T-helper 2 cell (primary cell): Measurements from ENCODE around the gene WBP1L.
"Not testable (repeated sequence)": the region's sequence is repeated elsewhere in the genome, so short reads cannot be mapped to it uniquely, and the experiment has no call there.

Experiments used
- DNase-seq, 5 experiments: peaks; one replicate each; pipeline versions ENCODE4 v3.0.0 to v3.0.0-alpha.2; 2012 to 2022

WBP1L gene

DNA sequence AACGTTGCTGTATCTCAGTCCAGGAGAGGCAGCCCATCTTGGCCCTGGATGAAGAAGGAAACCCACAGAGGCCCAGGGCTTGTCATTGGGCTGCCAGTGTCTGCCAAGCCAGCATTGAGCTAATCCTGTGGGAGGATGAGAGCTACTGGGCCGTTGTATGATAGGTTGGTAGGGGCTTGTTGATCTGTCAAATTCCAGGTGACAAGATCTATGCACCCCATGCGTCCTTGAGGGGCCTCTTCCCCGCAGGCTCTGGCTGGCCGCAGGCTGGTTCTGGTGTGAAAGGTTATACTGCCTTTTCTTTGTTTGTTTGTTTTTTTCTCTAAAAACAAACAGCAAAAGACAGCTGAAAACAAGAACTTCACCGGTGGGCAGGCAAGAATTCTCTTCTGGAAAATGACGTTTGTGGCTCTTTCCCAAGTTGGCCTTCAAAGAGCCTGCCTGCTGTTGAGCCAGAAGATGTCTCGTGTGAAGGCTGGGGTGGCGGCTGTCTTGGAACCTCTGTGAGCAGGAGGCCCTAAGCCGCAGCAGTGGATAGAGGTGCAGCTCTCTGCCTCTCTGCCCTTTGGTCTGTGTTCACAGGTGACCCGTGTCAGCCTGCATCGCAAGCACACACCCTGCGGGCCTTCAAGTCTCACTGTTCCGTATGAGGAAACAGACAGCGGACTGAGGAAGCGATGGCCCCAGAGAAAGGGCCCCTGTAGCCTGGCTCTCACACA, 70.1 kb downstream of the WBP1L start:
- DNase-seq: no peak

DNA sequence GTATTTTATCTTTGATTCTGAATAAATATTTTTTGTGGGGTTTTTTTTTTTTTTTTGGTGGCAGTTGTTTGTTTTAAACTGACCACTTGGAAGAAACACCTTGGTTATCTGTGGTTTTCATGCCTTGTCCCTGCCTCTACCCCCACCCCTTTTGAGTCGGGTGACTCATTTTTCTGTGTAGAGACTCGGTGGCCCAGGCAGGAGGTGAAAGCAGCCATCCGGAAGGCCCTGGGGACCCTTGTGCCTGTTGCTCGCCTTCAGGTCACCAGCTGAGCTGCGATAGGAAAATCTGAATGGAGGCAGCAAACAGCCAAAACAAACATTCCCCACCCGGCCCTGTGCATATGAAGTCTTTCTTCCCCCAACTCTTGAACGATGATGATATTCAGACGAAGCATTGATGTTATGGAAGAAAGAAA, 70.7 kb downstream of the WBP1L start:
- DNase-seq: no peak

DNA sequence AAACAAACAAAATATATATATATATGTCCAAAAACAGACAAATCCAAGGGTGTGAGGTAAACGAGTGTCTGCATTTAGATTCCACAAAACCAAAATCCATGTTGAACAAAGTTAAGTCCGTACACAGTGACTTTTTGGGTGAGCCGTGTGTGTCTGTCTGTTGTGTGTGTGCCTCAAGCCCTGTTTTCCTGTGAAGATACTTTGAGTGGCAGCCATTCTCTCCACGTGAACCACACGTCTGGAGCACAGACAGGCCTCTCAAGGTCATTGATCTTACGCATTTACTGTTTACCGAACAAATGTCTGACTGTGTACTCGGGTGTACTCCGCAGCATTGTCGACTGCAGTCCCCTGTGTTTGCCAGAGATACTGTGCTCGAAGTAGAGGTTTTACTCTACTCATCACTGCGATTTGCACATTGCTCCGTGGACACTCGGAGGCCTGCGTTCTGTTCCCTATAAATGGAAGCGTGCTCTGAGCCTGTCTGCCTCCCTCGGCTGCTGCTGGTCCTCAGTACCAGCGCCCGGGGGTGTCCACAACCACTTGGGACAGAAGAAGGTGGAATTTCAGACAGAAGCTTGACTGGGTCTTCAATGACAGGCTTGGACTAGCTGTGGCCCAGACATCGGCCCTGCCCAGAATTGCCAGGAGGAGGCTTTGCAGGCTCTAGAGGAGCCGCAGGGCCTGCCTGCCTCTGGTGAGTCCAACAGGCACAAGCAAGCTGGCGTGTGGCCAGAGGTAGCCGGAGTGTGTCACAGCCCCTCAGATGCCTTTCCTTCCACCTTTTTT, 71.3 kb downstream of the WBP1L start:
- DNase-seq: no peak

- no peak for DNase-seq
These were observed 72.2 kb downstream of the WBP1L start for GRCh38 chr10:102815790-102816549.

GRCh38 chr10:102817175-102817574, 73.4 kb downstream of the WBP1L start:
- no peak for DNase-seq

- DNase-seq: no peak
These were observed 75.3 kb downstream of the WBP1L start for GRCh38 chr10:102819054-102819453.

DNA sequence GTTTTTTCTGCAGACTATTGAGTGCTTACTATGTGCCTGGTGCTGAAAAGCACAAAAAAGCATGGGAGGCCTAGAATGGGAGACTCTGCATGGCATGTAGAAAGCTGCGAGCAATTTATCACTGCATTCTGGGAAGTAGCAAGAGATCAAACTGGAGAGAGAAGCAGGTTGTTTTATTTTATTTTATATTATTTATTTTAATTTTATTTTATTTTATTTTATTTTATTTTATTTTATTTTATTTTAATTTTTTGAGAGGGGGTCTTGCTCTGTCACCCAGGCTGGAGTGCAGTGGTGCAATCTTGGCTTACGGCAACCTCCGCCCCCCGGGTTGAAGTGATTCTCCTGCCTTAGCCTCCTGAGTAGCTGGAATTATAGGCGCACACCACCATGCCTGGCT, 76.3 kb downstream of the WBP1L start:
- not testable (repeated sequence) for DNase-seq

DNA sequence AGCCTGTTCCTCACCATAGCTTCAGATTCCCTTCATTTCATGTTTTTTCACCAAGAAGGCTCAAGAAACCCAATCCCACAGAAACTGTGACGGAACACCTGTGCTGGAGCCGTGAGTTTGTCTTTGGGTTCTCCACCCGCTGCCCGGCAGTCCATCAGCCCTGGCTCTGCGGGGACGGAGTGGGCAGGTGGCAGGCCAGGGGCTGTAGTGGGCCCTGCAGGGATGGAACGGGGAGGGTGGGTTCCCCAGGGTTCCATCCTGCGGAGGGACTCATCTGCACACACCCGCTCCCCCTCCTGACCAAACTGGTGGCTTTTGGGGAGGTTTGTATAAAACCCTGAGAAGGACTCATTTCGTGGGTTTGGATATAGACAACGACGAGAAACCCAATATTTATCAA, 78.5 kb downstream of the WBP1L start:
- no peak for DNase-seq

DNA sequence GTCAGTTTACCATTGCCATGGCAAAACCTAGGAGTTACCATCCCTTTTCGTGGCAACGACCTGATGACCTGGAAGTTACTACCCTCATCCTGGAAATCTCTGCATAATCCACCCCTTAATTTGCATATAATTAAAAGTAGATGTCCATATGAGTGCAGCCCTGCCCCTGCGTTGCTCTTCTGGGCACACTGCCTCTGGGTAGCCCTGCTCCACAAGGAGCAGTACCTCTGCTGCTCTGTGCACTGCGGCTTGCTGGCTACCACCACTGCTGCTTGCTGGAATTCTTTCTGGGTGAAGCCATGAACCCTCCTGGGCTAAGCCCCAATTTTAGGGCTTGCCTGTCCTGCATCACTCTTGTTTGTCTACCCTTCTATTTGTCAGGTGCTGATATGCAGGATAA, 80.9 kb downstream of the WBP1L start:
- DNase-seq: no peak

GRCh38 chr10:102826148-102826796, 82.5 kb downstream of the WBP1L start:
- DNase-seq: no peak

DNA sequence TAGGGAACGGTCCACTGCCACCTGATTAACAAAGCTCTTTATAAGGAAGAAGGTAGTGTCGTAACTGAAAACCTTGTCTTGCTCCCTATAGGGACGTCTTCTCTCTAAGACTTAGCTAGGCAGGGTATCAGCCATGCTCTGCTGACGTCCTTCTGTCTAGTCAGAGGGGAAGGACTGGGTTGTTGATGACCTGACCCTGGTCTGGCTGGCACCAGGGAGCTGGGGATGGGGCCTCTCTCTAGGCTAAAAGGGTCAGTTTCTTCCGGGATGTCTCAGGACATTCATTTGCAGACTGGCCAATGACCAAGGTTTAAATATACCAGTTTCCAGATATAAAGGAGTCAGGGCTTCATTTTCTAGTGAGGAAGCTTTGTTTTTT, 83.8 kb downstream of the WBP1L start:
- no peak for DNase-seq

GRCh38 chr10:102831322-102832071, 87.7 kb downstream of the WBP1L start:
- DNase-seq: no peak

- DNase-seq: no peak
These were observed 88.5 kb downstream of the WBP1L start for GRCh38 chr10:102832248-102832647.

GRCh38 chr10:102832987-102833386, 89.2 kb downstream of the WBP1L start:
- no peak for DNase-seq

DNA sequence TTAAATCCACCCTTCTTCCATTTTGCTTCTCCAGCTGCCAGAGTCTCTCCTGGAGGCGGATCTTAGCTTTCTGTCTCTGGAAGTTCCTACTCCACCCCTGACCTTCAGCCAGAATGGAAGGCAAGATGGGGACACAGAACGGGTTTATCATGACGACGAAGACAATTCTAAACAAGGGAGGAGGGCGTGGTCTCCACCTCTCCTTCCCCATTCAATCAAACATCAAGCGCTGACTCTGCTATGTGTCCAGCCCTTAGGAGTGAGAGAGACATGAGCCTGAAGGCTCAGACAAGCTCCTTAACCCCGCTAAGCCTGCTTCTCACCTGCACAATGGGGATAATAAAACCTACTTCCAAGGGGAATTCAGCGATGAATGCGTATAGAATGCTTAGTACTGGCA, 90.4 kb downstream of the WBP1L start:
- DNase-seq: no peak

DNA sequence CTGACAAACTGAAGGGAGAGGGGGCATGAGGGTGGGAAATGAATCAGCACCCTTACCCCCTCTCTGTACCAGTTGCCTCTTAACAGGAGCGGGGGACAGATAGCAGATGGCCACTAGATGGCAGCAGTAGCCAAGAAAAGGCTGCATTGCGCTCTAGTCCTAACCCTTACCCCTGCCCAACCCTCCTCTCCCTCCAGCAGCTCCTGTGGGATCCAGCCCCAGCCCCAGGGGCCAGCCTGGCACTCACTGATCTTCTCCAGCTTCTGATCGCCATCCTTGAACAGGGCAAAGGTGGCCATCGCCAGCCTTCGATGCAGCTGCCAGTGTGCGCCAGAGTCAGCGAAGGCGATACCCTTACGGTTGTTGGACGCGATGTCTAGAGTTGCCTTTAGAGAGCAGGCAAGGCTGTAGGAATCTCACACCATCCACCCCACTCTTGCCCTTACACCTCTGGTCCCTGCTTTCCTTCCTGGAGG, 91.3 kb downstream of the WBP1L start:
- peak; percentile 33 to 73 (median 62) for DNase-seq

- DNase-seq: no peak
These were observed 93.5 kb downstream of the WBP1L start, which contains the start of gene CYP17A1 for GRCh38 chr10:102837230-102837721. Gene CYP17A1 (minus strand): TSS chr10:102837413. CDS start chr10:102837361, 52 bp downstream.

- not testable (repeated sequence) for DNase-seq
These were observed 94.7 kb downstream of the WBP1L start for GRCh38 chr10:102838276-102838927.

DNA sequence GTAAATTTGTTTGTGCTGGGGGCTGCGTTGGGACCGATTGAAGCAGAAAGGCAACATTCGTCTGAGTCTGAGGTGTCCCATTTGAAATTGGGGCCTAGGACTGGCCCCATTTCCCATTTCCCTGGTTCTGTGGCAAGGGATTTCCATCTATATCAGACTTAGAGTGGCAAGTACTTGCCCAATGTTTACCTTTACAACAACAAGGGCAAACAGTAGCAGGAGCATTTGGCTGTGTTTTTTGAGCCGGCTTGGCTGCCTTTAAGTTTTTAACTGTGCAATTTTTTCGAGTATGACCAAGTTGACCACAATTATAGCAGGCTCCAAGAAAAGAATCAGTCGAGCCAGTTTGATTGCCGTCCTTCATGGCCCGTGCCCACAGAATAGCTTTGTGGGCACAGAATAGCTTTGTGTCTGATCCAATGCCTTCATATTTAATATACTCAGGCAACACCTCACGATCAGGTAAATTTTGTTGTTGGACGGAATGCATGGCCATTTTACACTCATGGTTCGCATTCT, 98.1 kb downstream of the WBP1L start:
- DNase-seq: no peak

DNA sequence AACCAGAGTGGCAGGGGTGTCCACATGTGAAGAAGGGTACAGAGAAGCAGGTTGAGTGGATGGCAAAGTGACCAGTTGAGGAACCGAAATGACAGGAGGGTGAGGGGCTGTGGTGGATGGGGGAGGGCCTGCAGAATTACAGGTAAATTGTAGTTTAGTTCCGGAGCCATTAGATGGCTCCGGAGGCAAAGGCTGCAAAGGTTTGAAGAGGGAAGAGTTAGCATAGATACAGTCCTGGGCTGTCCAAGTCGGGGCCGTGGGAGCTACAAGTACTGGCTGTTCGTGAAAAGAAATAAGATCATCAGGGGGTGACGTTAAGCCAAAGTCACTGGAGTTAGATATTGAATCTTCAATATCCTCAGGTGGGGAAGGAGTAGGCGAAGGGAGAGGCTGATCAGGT, 99.4 kb downstream of the WBP1L start:
- not testable (repeated sequence) for DNase-seq
